Occipital lobe (tissue), 2 donors: ENCODE data around the gene FUBP3. TPM values are rescaled to one million over a fixed set of nuclear protein-coding genes. Genes with fewer than 3 reads are reported as not detected.

Experiments used
- DNase-seq: peaks from one replicate; lab custom pipeline; 2025; lab: John Stamatoyannopoulos, UW
- total RNA-seq: library from RNA; depleted of rRNA; stranded (reverse); fragments of >200 nt; gene quantifications from one replicate; pipeline ENCODE4 v1.2.3, GENCODE V29; 2014

Gene FUBP3
- total RNA-seq, 1 donor from 2014 or later: 42.7 TPM

- DNase-seq: no peak
These were observed 54.2 kb downstream of the FUBP3 start for GRCh38 chr9:130633336-130634190.

GRCh38 chr9:130634191-130634768, 54.9 kb downstream of the FUBP3 start:
- no peak for DNase-seq

- no peak for DNase-seq
These were observed 55.4 kb downstream of the FUBP3 start for GRCh38 chr9:130634801-130635200.

GRCh38 chr9:130635306-130635705, 55.9 kb downstream of the FUBP3 start:
- no peak for DNase-seq

GRCh38 chr9:130635721-130636647, 56.6 kb downstream of the FUBP3 start:
- no peak for DNase-seq

GRCh38 chr9:130636648-130637020, 57.3 kb downstream of the FUBP3 start:
- no peak for DNase-seq

- no peak for DNase-seq
These were observed 59.1 kb downstream of the FUBP3 start for GRCh38 chr9:130638284-130639123.

GRCh38 chr9:130639124-130639765, 59.9 kb downstream of the FUBP3 start:
- DNase-seq: no peak

GRCh38 chr9:130639866-130640555, 60.6 kb downstream of the FUBP3 start:
- DNase-seq: no peak

- no peak for DNase-seq
These were observed 61.3 kb downstream of the FUBP3 start for GRCh38 chr9:130640681-130641080.

- no peak for DNase-seq
These were observed 63.5 kb downstream of the FUBP3 start for GRCh38 chr9:130642926-130643325.

GRCh38 chr9:130651221-130651620, 71.8 kb downstream of the FUBP3 start:
- DNase-seq: no peak

GRCh38 chr9:130651752-130652151, 72.4 kb downstream of the FUBP3 start:
- DNase-seq: no peak

- no peak for DNase-seq
These were observed 75.5 kb downstream of the FUBP3 start for GRCh38 chr9:130654879-130655278.

- no peak for DNase-seq
These were observed 79.7 kb downstream of the FUBP3 start for GRCh38 chr9:130658893-130659698.

- DNase-seq: no peak
These were observed 80.4 kb downstream of the FUBP3 start for GRCh38 chr9:130659699-130660248.

- DNase-seq: no peak
These were observed 80.9 kb downstream of the FUBP3 start for GRCh38 chr9:130660326-130660682.

- DNase-seq: no peak
These were observed 81.5 kb downstream of the FUBP3 start for GRCh38 chr9:130660683-130661450.
